K562 (cell line): ENCODE data around the gene GSG1. TPM values are rescaled to one million over a fixed set of nuclear protein-coding genes. Genes with fewer than 3 reads are reported as not detected.
A peak's percentile ranks its signal among the peaks of the same experiment; 100 is the strongest.

Experiments
- ATAC-seq: fragments of 200-7000 bp; cut with Tn5 transposase; 3 replicates; pipeline ENCODE4 v1.9.1; 2020; ENCODE audit warnings: moderate library complexity
- BruUV-seq: library from RNA; stranded (reverse); fragments of 400-500 nt; replicated peaks from 2 replicates; lab custom pipeline; 2021; lab: Mats Ljungman, UMichigan
- CTCF ChIA-PET: fragments of 300-600 bp; formaldehyde crosslinking; extraction: SDS; loops from one replicate; lab custom pipeline; 2021; ENCODE audit warnings: low intra/inter-chr PET ratio; lab: Yijun Ruan, JAX
- POLR2A ChIA-PET: fragments of 300-600, 350-650 bp; sonication (Branson Sonifier 250); formaldehyde crosslinking; extraction: SDS; loops from one replicate; lab custom pipeline; 2021; ENCODE audit warnings: antibody characterized with exemption, inconsistent platforms; lab: Yijun Ruan, JAX
- DNase-seq, 4 experiments: peaks; one replicate each; pipeline versions ENCODE4 v3.0.0 to v3.0.0-alpha.2; 2011 to 2018; ENCODE audit warnings: low spot score in 3 of 4, mixed read lengths in 3 of 4; ENCODE audit errors: extremely low read depth in 1 of 4
- FAIRE-seq: peaks from 2 replicates; lab custom pipeline; 2011; peaks lifted over from hg19 to GRCh38; lab: Jason Lieb, UNC
- H2AFZ ChIP-seq: 2 replicates; pipeline ENCODE4 v1.6.0; 2011; ENCODE audit warnings: low read depth, low read length, control low read depth, inconsistent platforms
- H3K27ac ChIP-seq: fragments of 200-600 bp; 3 replicates; pipeline ENCODE4 v1.8.0; 2011; ENCODE audit warnings: low read depth, mild to moderate bottlenecking, control low read depth, inconsistent platforms, low read length, moderate library complexity, mixed read lengths; ENCODE audit errors: extremely low read depth
- H3K27me3 ChIP-seq, 2 experiments: fragments of 300-600 bp in 1 of 2; 2 replicates in 1 of 2; 3 replicates in 1 of 2; pipeline versions ENCODE4 v1.6.0 to v1.8.0; 2011; ENCODE audit warnings: inconsistent platforms in 2 of 2, low read length in 2 of 2, mild to moderate bottlenecking in 1 of 2, mixed read lengths in 1 of 2, moderate library complexity in 1 of 2; ENCODE audit not compliant: control insufficient read depth in 2 of 2, insufficient read depth in 2 of 2
- H3K36me3 ChIP-seq: fragments of 300-600 bp; 3 replicates; pipeline ENCODE4 v1.8.0; 2011; ENCODE audit warnings: mild to moderate bottlenecking, low read length, inconsistent platforms; ENCODE audit not compliant: control insufficient read depth, insufficient read depth
- H3K4me1 ChIP-seq, 2 experiments: fragments of 200-600 bp in 1 of 2; replicated peaks in 1 of 2; 2 replicates in 1 of 2; 3 replicates in 1 of 2; pipeline versions ENCODE4 v1.5.1 to v1.8.0; 2011; ENCODE audit warnings: inconsistent platforms in 2 of 2, low read length in 2 of 2, mild to moderate bottlenecking in 1 of 2, mixed read lengths in 1 of 2, moderate library complexity in 1 of 2; ENCODE audit not compliant: control insufficient read depth in 2 of 2, insufficient read depth in 2 of 2
- H3K4me2 ChIP-seq: 2 replicates; pipeline ENCODE4 v1.6.1; 2011; ENCODE audit warnings: low read length, control low read depth, inconsistent platforms, mixed read lengths; ENCODE audit not compliant: insufficient read depth
- H3K4me3 ChIP-seq: fragments of 200-600 bp; sonication (generic), shearing (Covaris generic); 2 replicates; pipeline ENCODE4 v1.5.1; 2016; ENCODE audit warnings: control low read depth, inconsistent platforms
- H3K79me2 ChIP-seq: fragments of 200-600 bp; 3 replicates; pipeline ENCODE4 v1.8.0; 2011; ENCODE audit warnings: low read length, inconsistent platforms; ENCODE audit not compliant: control insufficient read depth, insufficient read depth
- H3K9ac ChIP-seq, 2 experiments: 2 replicates each; pipeline versions ENCODE4 v1.6.0 to v1.6.1; 2011; ENCODE audit warnings: low read depth in 2 of 2, low read length in 2 of 2, control low read depth in 1 of 2, inconsistent platforms in 1 of 2, mild to moderate bottlenecking in 1 of 2, mixed read lengths in 1 of 2; ENCODE audit not compliant: insufficient read depth in 1 of 2
- H3K9me1 ChIP-seq: one replicate; pipeline ENCODE4 v1.6.0; 2011; ENCODE audit warnings: inconsistent platforms, mild to moderate bottlenecking, low read length, moderate library complexity; ENCODE audit not compliant: control insufficient read depth, insufficient read depth
- H3K9me3 ChIP-seq: replicated peaks from 2 replicates; pipeline ENCODE4 v1.5.1; 2011; ENCODE audit warnings: low read depth, low read length, inconsistent platforms; ENCODE audit not compliant: control insufficient read depth, insufficient read depth
- H4K20me1 ChIP-seq: replicated peaks from 2 replicates; pipeline ENCODE4 v1.6.1; 2011; ENCODE audit warnings: low read length, inconsistent platforms, mixed read lengths; ENCODE audit not compliant: control insufficient read depth, insufficient read depth
- KDM5B ChIP-seq: fragments of 200-600 bp; sonication (generic); IDR thresholded peaks from 2 replicates; pipeline ENCODE4 v1.6.1; 2012; ENCODE audit warnings: low read depth, mild to moderate bottlenecking, moderate library complexity, low read length, control low read depth, inconsistent platforms; ENCODE audit not compliant: insufficient replicate concordance
- LARP7 ChIP-seq: fragments of 450-650 bp; IDR thresholded peaks from 2 replicates; pipeline ENCODE4 v1.6.1; 2016
- TEAD4 ChIP-seq, 2 experiments: sonication (generic) in 1 of 2; formaldehyde crosslinking in 1 of 2; IDR thresholded peaks; 2 replicates each; pipeline versions ENCODE4 v1.6.1 to v1.8.0; 2012 to 2022; ENCODE audit warnings: borderline replicate concordance in 1 of 2, inconsistent platforms in 1 of 2, low read length in 1 of 2, mild to moderate bottlenecking in 1 of 2, missing genetic modification reagents in 1 of 2
- WGBS: fragments of 100-300 bp; shearing (Covaris generic); methylation state at CpG from one replicate; pipeline ENCODE4 v1.1.6; 2016; ENCODE audit warnings: low coverage, mixed read lengths; ENCODE audit not compliant: insufficient coverage; ENCODE audit errors: missing lambda C conversion rate; 5-methylcytosine and 5-hydroxymethylcytosine counted together
- in situ Hi-C: fragments of 300-500 bp; cut with MboI; formaldehyde crosslinking; loops from 4 replicates; pipeline ENCODE4 v1.15.0; 2018; ENCODE audit warnings: inconsistent platforms, mixed read lengths
- intact Hi-C: fragments of 100-400 bp; cut with micrococcal nuclease; formaldehyde crosslinking; loops from 2 replicates; pipeline ENCODE4 v1.14.2; 2022
- polyA plus RNA-seq, 8 experiments: library from polyadenylated mRNA; depleted of rRNA in 4 of 8; stranded (reverse) in 5 of 8; unstranded in 3 of 8; fragments of >200 nt; fragmentation: Nextera tagmentation in 2 of 8; fragmentation: Illumina TruSeq in 1 of 8; extraction: Ambion mirVana in 2 of 8; extraction: Trizol in 1 of 8; gene quantifications; 2 replicates each; pipeline versions ENCODE4 v1.2.1 to v1.2.3, GENCODE V29; 2011 to 2014; ENCODE audit warnings: inconsistent platforms in 1 of 8, missing spikeins in 1 of 8
- total RNA-seq, 7 experiments: library from RNA; depleted of rRNA in 6 of 7; stranded (reverse); fragments of >200 nt in 6 of 7; fragmentation: Illumina TruSeq in 2 of 7; extraction: Trizol in 2 of 7; gene quantifications; 2 replicates each; pipeline versions ENCODE4 v1.2.1 to v1.2.3, GENCODE V29; 2011 to 2021; ENCODE audit warnings: low replicate concordance in 1 of 7
- TF ChIP-seq, protein P1 (sequence below): fragments of 450-650 bp; formaldehyde crosslinking; IDR thresholded peaks from 2 replicates; pipeline ENCODE4 v1.4.0; 2020; ENCODE audit warnings: mild to moderate bottlenecking, moderate library complexity

Gene GSG1
- total and polyA plus RNA-seq, 9 of the 15 experiments (the other 6 are each of a cell fraction or from before 2014, with no cell fraction given) = not detected

DNA sequence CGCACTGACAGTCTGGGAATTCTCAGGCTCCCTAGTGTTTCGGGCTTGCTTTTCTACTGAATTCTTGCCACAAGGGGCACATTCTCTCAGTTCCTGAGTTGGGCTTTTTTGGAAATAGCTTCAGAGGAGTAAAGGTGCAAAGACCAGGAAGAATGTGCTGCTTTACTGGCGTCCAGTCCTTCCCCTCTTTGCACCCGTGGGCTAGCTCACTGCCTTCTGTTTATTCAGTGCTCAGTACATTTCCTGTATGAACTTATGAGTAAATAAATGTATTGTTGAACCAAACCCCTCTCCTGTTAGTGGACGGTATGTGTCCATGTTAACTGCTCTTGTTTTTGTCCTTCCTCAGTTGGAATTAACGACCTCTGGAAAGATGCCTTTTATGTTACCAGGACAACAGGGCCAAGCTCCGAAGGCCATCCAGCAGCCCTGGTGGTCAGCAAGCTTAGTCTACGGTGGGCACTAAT lies 24.0 kb downstream of the GSG1 start:
- H4K20me1 ChIP-seq = no peaks in the 10 kb centered on the region; the same call in 1 of the 2 replicates
- intact Hi-C loops (no loop called here), in situ Hi-C loops (no loop called here)
- H3K27me3 ChIP-seq = no peaks in the 10 kb centered on the region
- no peak for FAIRE-seq
- no peak overlapping the region for H2AFZ ChIP-seq
- DNase-seq = no peak
- no peaks in the 10 kb centered on the region for H3K79me2 ChIP-seq
- WGBS = 24% methylated on average over 8 of the region's 8 CpGs
- no peak for ATAC-seq
- BruUV-seq = no TSS peak
- H3K4me3 ChIP-seq = no peak overlapping the region
- no peak overlapping the region for H3K9ac ChIP-seq
- H3K9me1 ChIP-seq = no peaks in the 10 kb centered on the region
- ChIA-PET POLR2A (no interaction called here), CTCF (no interaction called here)
- H3K27ac ChIP-seq = no peak overlapping the region
- H3K36me3 ChIP-seq = no peaks in the 10 kb centered on the region
- no peak overlapping the region for H3K4me2 ChIP-seq
- TF ChIP-seq KDM5B (no peak), LARP7 (no peak), TEAD4 (IDR thresholded peaks at IDR 0.05; ENCODE audit: low read length) (peak; percentile 61), TEAD4 (CRISPR knock-in tag; IDR thresholded peaks at IDR 0.05; ENCODE audit: borderline replicate concordance) (no peak)
- TF ChIP-seq, protein P1, sequence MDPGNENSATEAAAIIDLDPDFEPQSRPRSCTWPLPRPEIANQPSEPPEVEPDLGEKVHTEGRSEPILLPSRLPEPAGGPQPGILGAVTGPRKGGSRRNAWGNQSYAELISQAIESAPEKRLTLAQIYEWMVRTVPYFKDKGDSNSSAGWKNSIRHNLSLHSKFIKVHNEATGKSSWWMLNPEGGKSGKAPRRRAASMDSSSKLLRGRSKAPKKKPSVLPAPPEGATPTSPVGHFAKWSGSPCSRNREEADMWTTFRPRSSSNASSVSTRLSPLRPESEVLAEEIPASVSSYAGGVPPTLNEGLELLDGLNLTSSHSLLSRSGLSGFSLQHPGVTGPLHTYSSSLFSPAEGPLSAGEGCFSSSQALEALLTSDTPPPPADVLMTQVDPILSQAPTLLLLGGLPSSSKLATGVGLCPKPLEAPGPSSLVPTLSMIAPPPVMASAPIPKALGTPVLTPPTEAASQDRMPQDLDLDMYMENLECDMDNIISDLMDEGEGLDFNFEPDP (CRISPR knock-in tag) = no peak
- no peaks in the 10 kb centered on the region for H3K9me3 ChIP-seq
- no peaks in the 10 kb centered on the region for H3K4me1 ChIP-seq
